WTC11 (cell line): ENCODE data around the gene YARS2. TPM values are rescaled to one million over a fixed set of nuclear protein-coding genes. Genes with fewer than 3 reads are reported as not detected.
A peak's percentile ranks its signal among the peaks of the same experiment; 100 is the strongest.

Experiments
- AR ChIP-seq: fragments of 250-450 bp; sonication (Bioruptor Pico); IDR thresholded peaks from 2 replicates; pipeline ENCODE4 v1.9.0; 2021; ENCODE audit warnings: mild to moderate bottlenecking
- ATF1 ChIP-seq: sonication (generic); formaldehyde crosslinking; IDR thresholded peaks from 2 replicates; pipeline ENCODE4 v1.8.1; 2023; ENCODE audit warnings: mild to moderate bottlenecking, moderate library complexity, missing genetic modification reagents
- EMX1 ChIP-seq: fragments of 250-450 bp; sonication (Bioruptor Pico); IDR thresholded peaks from 2 replicates; pipeline ENCODE4 v1.8.0; 2021; ENCODE audit warnings: mild to moderate bottlenecking
- KAT7 ChIP-seq: sonication (generic); formaldehyde crosslinking; IDR thresholded peaks from 2 replicates; pipeline ENCODE4 v1.8.1; 2023; ENCODE audit warnings: missing genetic modification reagents, mild to moderate bottlenecking, borderline replicate concordance
- NFYB ChIP-seq: sonication (generic); formaldehyde crosslinking; conservative IDR thresholded peaks from 2 replicates; pipeline ENCODE4 v1.8.0; 2022; ENCODE audit warnings: low read depth, missing genetic modification reagents
- NR3C1 ChIP-seq: sonication (generic); formaldehyde crosslinking; conservative IDR thresholded peaks from 2 replicates; pipeline ENCODE4 v1.8.1; 2023; ENCODE audit warnings: low read depth, mild to moderate bottlenecking, missing genetic modification reagents
- OVOL2 ChIP-seq: fragments of 250-450 bp; sonication (Bioruptor Pico); IDR thresholded peaks from 2 replicates; pipeline ENCODE4 v1.9.0; 2021; ENCODE audit warnings: mild to moderate bottlenecking, borderline replicate concordance
- RORB ChIP-seq: fragments of 250-450 bp; sonication (Bioruptor Pico); IDR thresholded peaks from 2 replicates; pipeline ENCODE4 v1.9.0; 2021; ENCODE audit warnings: mild to moderate bottlenecking
- SMAD3 ChIP-seq: sonication (generic); formaldehyde crosslinking; IDR thresholded peaks from 2 replicates; pipeline ENCODE4 v1.8.0; 2022; ENCODE audit warnings: missing genetic modification reagents, mild to moderate bottlenecking, borderline replicate concordance
- TCF7 ChIP-seq: sonication (generic); formaldehyde crosslinking; IDR thresholded peaks from 2 replicates; pipeline ENCODE4 v1.8.0; 2022; ENCODE audit warnings: mild to moderate bottlenecking, low read depth, missing genetic modification reagents, moderate library complexity
- TEAD4 ChIP-seq: sonication (generic); formaldehyde crosslinking; IDR thresholded peaks from 2 replicates; pipeline ENCODE4 v1.8.0; 2022; ENCODE audit warnings: mild to moderate bottlenecking, missing genetic modification reagents
- TP53 ChIP-seq: sonication (generic); formaldehyde crosslinking; IDR thresholded peaks from 2 replicates; pipeline ENCODE4 v1.8.1; 2023; ENCODE audit warnings: mild to moderate bottlenecking, missing genetic modification reagents
- ZBTB21 ChIP-seq: sonication (generic); formaldehyde crosslinking; IDR thresholded peaks from 2 replicates; pipeline ENCODE4 v1.8.1; 2023; ENCODE audit warnings: mild to moderate bottlenecking, missing genetic modification reagents, borderline replicate concordance
- ZNF121 ChIP-seq: sonication (generic); formaldehyde crosslinking; IDR thresholded peaks from 2 replicates; pipeline ENCODE4 v1.8.0; 2023; ENCODE audit warnings: missing genetic modification reagents
- ZNF138 ChIP-seq: sonication (generic); formaldehyde crosslinking; conservative IDR thresholded peaks from 2 replicates; pipeline ENCODE4 v1.8.1; 2022; ENCODE audit warnings: mild to moderate bottlenecking, moderate library complexity, missing genetic modification reagents
- ZNF317 ChIP-seq: sonication (generic); formaldehyde crosslinking; IDR thresholded peaks from 2 replicates; pipeline ENCODE4 v1.8.1; 2023; ENCODE audit warnings: low read depth, mild to moderate bottlenecking, moderate library complexity, missing genetic modification reagents, borderline replicate concordance
- ZNF416 ChIP-seq: fragments of 250-450 bp; sonication (Bioruptor Pico); IDR thresholded peaks from 2 replicates; pipeline ENCODE4 v1.9.0; 2021; ENCODE audit warnings: mild to moderate bottlenecking, inconsistent platforms
- ZNF512 ChIP-seq: sonication (generic); formaldehyde crosslinking; IDR thresholded peaks from 2 replicates; pipeline ENCODE4 v1.8.1; 2022; ENCODE audit warnings: missing genetic modification reagents, borderline replicate concordance
- ZNF532 ChIP-seq: fragments of 250-450 bp; sonication (Bioruptor Pico); IDR thresholded peaks from 2 replicates; pipeline ENCODE4 v1.9.0; 2021; ENCODE audit warnings: mild to moderate bottlenecking, borderline replicate concordance
- ZNF671 ChIP-seq: fragments of 250-450 bp; sonication (Bioruptor Pico); IDR thresholded peaks from 2 replicates; pipeline ENCODE4 v1.8.0; 2021; ENCODE audit warnings: mild to moderate bottlenecking
- total RNA-seq: library from RNA; stranded (reverse); gene quantifications from 3 replicates; pipeline ENCODE4 v1.2.3, GENCODE V29; 2021
- TF ChIP-seq, protein P1 (sequence below): sonication (generic); formaldehyde crosslinking; conservative IDR thresholded peaks from 2 replicates; pipeline ENCODE4 v1.8.1; 2023; ENCODE audit warnings: mild to moderate bottlenecking, low read depth, missing genetic modification reagents, moderate library complexity
- TF ChIP-seq, protein P2 (sequence below): sonication (generic); formaldehyde crosslinking; IDR thresholded peaks from 2 replicates; pipeline ENCODE4 v1.8.0; 2022; ENCODE audit warnings: mild to moderate bottlenecking, missing genetic modification reagents
- TF ChIP-seq, protein P3 (sequence below): fragments of 250-450 bp; sonication (Bioruptor Pico); IDR thresholded peaks from 2 replicates; pipeline ENCODE4 v2.1.2; 2022; ENCODE audit warnings: mild to moderate bottlenecking, moderate library complexity
- TF ChIP-seq, protein P4 (sequence below): sonication (generic); formaldehyde crosslinking; IDR thresholded peaks from 2 replicates; pipeline ENCODE4 v1.8.0; 2022; ENCODE audit warnings: mild to moderate bottlenecking, missing genetic modification reagents

Gene YARS2
- total RNA-seq, 1 experiment from 2014 or later = 41.4 TPM

DNA sequence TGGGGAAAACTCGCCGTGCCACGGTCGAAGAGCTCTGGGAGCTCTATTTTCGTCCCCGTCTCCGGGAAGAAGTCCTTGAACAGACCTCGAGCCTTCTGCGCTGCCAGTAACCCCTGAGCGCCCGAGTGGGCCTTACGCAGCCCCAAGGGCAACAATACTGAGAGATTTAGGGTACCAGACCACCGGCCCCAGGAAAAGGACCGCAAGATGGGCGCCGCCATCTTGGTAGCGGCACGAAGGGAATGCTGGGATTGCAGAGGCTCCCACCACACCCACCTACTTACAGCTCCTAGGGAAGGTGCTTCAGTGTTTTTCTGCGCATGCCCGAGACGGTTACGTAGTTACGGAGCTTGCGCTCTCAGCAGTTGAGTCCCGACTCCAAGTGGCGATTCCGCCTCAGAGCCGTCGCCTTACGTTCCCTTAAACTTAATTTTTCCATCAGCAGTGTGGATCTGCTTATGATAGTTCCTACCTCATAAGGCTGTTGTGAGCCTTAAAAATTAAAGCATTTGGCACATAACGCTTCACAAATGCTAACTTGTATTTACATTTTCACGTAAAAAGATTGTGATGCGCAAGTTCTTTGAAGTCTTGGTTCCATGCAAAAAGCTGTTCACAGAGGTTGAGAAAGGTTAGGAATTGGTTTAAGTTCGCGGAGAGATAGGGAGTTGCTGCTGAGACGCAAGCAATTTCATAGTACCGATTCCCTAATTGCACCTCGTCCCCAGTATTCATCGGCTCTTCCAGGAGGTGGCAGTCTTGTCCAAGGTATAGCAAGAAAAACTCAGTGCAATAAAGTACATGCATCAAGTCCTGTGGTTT, at the start of gene YARS2 (continued):
- TF ChIP-seq RORB (CRISPR knock-in tag) (no peak), EMX1 (CRISPR knock-in tag) (peak; percentile 73; the same call in 1 of the 2 replicates), ZNF317 (no peak), ZNF671 (CRISPR knock-in tag) (no peak; the same call in 1 of the 2 replicates), ZNF416 (CRISPR knock-in tag) (no peak), ZNF138 (no peak), ZNF512 (CRISPR knock-in tag) (no peak), TP53 (no peak), TCF7 (CRISPR knock-in tag) (no peak), ATF1 (CRISPR knock-in tag) (0 out of 2 replicates have a peak, but pooled peaks have one; percentile 23), AR (no peak), ZBTB21 (CRISPR knock-in tag) (no peak; the same call in 1 of the 2 replicates), ZNF532 (0 out of 2 replicates have a peak, but pooled peaks have one; percentile 9), SMAD3 (CRISPR knock-in tag) (peak; percentile 79; the same call in 1 of the 2 replicates), NFYB (CRISPR knock-in tag) (no peak), TEAD4 (CRISPR knock-in tag) (no peak), KAT7 (CRISPR knock-in tag) (0 out of 2 replicates have a peak, but pooled peaks have one; percentile 29), OVOL2 (CRISPR knock-in tag) (no peak), NR3C1 (CRISPR knock-in tag) (no peak), ZNF121 (CRISPR knock-in tag) (no peak)
- TF ChIP-seq, protein P1, sequence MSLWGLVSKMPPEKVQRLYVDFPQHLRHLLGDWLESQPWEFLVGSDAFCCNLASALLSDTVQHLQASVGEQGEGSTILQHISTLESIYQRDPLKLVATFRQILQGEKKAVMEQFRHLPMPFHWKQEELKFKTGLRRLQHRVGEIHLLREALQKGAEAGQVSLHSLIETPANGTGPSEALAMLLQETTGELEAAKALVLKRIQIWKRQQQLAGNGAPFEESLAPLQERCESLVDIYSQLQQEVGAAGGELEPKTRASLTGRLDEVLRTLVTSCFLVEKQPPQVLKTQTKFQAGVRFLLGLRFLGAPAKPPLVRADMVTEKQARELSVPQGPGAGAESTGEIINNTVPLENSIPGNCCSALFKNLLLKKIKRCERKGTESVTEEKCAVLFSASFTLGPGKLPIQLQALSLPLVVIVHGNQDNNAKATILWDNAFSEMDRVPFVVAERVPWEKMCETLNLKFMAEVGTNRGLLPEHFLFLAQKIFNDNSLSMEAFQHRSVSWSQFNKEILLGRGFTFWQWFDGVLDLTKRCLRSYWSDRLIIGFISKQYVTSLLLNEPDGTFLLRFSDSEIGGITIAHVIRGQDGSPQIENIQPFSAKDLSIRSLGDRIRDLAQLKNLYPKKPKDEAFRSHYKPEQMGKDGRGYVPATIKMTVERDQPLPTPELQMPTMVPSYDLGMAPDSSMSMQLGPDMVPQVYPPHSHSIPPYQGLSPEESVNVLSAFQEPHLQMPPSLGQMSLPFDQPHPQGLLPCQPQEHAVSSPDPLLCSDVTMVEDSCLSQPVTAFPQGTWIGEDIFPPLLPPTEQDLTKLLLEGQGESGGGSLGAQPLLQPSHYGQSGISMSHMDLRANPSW (CRISPR knock-in tag) = no peak
- TF ChIP-seq, protein P2, sequence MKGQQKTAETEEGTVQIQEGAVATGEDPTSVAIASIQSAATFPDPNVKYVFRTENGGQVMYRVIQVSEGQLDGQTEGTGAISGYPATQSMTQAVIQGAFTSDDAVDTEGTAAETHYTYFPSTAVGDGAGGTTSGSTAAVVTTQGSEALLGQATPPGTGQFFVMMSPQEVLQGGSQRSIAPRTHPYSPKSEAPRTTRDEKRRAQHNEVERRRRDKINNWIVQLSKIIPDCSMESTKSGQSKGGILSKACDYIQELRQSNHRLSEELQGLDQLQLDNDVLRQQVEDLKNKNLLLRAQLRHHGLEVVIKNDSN (CRISPR knock-in tag) = 0 out of 2 replicates have a peak, but pooled peaks have one; percentile 30
- TF ChIP-seq, protein P3, sequence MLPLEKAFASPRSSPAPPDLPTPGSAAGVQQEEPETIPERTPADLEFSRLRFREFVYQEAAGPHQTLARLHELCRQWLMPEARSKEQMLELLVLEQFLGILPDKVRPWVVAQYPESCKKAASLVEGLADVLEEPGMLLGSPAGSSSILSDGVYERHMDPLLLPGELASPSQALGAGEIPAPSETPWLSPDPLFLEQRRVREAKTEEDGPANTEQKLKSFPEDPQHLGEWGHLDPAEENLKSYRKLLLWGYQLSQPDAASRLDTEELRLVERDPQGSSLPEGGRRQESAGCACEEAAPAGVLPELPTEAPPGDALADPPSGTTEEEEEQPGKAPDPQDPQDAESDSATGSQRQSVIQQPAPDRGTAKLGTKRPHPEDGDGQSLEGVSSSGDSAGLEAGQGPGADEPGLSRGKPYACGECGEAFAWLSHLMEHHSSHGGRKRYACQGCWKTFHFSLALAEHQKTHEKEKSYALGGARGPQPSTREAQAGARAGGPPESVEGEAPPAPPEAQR (CRISPR knock-in tag) = no peak
- TF ChIP-seq, protein P4, sequence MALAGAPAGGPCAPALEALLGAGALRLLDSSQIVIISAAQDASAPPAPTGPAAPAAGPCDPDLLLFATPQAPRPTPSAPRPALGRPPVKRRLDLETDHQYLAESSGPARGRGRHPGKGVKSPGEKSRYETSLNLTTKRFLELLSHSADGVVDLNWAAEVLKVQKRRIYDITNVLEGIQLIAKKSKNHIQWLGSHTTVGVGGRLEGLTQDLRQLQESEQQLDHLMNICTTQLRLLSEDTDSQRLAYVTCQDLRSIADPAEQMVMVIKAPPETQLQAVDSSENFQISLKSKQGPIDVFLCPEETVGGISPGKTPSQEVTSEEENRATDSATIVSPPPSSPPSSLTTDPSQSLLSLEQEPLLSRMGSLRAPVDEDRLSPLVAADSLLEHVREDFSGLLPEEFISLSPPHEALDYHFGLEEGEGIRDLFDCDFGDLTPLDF (CRISPR knock-in tag) = no peak
